Stimulated activated CD4-positive, alpha-beta T cell treated with anti-CD3 and anti-CD28 coated beads, Interleukin-15, amount 100 ng/mL, for 1 hour (primary cell): ENCODE results near the gene TTYH3.
"Not testable (repeated sequence)": the region's sequence is repeated elsewhere in the genome, so short reads cannot be mapped to it uniquely, and the experiment has no call there.

Experiments
- DNase-seq, 2 donors: peaks; one replicate each; pipeline ENCODE4 v3.0.0-alpha.2; 2020; ENCODE audit warnings: low read depth in 1 of 2, low spot score in 1 of 2

The TTYH3 gene, protein sequence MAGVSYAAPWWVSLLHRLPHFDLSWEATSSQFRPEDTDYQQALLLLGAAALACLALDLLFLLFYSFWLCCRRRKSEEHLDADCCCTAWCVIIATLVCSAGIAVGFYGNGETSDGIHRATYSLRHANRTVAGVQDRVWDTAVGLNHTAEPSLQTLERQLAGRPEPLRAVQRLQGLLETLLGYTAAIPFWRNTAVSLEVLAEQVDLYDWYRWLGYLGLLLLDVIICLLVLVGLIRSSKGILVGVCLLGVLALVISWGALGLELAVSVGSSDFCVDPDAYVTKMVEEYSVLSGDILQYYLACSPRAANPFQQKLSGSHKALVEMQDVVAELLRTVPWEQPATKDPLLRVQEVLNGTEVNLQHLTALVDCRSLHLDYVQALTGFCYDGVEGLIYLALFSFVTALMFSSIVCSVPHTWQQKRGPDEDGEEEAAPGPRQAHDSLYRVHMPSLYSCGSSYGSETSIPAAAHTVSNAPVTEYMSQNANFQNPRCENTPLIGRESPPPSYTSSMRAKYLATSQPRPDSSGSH

DNA sequence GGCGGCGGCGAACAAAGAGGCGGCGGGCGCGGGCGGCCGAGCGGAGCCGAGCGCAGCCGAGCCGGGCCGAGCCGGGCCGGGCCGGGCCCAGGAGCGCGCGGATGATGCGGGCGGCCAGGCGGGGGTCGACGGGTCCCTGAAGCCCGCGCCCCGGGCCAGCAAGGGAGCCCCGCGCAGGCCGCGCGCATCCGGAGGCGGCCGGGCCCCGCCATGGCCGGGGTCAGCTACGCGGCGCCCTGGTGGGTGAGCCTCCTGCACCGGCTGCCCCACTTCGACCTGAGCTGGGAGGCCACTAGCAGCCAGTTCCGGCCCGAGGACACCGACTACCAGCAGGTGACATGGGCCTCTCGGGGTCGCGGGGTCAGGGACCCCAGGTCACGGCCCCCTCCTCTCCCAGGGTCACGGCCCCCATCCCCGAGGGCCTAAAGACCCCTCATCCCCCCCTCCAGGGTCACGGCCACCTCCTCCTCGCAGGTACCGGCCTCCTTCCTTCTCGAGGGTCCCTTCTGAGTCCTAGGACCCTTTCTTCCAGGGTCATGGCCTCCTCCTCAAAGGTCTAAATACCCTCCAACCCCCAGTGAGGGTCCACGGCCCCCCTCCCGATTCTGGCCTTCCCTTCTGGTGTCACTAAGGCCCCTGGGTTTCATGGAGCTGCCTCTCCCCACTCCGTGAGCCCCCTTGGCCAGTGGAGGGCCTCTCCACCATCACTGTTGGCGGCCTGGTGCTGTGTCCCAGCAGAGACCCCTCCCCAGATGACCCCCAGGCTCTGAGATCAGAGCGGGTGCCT lies at the start of gene TTYH3:
Gene TTYH3 (plus strand): TSS at position 41 of the 787 bp plus-strand sequence. CDS start 170 bp downstream, at position 211.
- no peak for DNase-seq

DNA sequence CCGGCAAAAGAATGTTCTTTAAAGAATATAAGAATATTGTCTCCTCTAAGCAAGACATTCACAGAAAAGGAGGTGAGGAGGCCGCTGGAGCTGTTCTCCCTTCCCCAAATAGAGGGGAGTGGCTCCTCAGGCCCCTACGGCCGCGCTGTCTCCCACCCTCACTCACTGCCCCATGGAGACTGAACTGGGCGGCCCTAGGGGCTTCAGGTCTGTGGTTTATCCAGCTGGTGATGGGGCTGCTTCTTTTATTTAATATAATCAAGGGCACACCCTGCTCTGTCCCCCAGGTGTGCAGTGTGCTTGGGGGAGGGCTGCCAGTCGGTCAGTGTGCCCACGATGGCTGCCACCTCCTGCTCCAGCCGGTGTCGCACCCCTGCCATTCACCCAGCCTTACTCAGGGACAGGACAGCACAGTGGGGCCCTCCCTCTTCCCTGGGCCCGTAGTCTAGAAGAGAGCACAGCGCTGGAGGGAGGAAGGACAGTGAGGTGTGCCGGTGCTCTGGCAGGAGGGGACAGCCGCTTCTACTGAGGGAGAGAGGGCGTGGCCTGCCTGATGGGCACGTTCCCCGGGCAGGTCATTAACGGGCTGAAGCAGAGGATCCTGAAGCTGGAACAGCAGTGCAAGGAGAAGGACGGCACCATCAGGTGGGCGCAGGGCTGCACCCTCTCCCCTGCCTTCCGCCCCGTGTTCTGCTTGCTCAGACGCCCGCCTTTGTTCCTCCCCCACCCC lies 49.6 kb upstream of the TTYH3 start:
- no peak for DNase-seq

DNA sequence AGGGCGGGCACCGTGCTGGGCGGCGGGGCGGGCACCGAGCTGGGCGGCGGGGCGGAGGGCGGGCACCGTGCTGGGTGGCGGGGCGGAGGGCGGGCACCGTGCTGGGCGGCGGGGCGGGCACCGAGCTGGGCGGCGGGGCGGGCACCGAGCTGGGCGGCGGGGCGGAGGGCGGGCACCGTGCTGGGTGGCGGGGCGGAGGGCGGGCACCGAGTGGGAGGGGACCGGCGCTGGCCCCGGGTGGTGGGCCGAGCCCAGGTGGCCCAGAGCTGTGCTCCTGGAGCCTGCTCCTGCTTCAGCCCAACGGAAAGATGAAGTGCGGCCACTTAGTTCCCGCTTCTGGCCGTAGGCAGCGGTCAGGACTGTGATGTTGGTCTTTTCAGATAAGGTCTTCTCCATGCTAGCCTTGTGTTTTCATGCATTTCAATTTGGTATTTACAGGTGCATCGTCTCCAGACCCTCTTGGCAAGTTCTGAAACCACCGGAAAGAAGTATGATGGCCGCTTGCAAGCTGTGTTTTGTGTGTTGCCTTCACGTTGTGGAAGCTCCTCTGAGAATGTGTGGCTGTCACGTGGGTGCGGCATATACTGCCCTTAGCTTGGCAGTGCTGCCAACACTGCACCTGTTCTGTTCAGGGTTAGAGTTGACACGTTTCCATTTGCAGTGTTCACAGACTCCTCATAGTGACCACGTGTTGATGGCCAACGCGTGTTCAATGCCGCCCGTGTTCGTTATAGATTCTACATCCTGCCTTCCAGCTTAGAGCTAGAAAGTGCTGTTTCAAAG lies 47.8 kb upstream of the TTYH3 start:
- no peak for DNase-seq

DNA sequence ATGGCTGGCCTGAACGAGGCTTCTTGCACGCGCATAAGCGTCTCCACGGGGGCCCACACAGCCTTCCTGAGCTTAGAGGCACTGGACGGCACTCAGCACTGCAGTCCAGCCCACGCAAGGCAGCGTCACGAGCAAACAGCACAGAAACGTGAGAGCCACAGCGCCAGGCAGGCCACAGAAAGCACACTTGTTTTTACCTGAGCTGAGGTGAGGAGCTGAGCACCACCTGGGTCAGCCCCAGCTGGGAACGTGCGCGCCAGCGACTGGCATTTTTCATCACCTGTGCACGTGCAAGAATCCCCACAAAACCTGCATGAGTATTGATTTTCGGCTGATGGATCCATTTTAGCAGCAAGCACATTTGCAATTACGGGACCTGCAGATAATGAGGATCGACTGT lies 46.3 kb upstream of the TTYH3 start:
- no peak for DNase-seq

DNA sequence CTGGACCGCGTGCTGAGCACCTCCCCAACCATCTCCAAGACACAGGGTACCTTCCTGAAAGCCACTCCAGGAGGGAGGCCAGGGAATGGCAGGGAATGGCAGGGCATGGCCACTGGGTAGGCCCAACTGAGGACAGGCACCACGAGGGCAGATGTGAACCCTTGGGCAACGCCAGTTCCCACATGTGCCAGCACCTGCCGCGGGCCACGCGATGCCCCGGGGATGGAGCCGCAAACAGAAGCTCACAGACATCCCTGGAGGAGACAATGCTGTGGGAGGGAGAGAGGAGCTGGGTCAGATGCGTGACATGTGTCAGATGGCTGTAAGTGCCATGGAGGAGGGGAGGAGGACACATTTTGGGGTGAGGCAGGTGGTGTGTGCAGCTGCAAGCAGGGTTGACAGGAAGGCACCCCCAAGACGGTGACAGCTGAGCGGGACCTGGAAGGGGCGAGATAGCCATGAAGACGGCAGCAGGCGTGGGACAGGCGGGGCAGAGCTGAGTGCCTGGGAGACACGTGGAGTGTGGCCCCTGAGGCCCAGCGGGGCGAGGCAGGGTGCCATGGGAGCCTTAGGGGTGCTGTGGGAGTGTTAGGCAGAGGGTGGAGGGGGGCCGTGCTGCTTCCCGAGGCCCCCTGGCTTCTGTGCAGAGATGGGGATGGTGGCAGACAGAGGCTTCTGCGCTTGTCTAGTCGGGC lies 45.3 kb upstream of the TTYH3 start:
- no peak for DNase-seq

DNA sequence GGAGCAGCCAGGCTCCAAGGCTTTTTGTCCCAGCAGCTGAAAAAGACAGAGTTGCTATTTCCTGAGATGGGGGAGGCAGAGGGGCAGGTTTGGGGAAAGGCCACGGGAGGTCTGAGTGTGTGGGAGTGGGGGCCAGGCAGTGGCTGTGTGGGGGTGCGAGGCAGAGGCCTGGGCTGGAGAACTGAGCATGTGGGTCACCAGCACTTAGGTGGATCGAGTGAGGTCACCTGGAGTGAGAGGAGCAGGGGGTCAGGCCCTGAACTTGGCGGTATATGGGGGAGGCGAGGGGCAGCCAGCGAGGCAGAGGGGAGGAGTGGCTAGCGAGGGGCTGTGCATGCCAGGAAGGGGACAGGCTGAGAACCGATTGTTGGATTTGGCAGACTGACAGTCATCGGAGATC lies 44.7 kb upstream of the TTYH3 start:
- no peak for DNase-seq

DNA sequence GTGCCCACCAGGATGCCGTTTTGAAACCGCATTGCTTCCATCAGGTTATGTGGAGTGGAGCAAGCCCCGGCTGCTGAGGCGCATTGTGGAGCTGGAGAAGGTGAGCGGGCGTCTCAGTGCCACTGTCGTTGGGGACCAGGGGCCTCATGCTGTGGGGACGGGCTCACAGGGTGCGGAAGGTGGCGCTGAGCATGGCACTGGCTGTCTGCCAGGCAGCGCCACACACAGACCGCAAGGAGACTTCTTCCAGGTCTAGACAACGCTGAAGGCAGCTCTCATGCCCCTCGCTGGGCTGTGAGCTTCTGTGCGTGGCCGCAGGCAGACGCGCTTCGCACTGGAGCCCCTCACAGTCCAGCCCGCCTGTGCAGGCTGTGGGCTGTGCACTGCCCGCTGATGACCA lies 44.0 kb upstream of the TTYH3 start:
- DNase-seq, result no peak

DNA sequence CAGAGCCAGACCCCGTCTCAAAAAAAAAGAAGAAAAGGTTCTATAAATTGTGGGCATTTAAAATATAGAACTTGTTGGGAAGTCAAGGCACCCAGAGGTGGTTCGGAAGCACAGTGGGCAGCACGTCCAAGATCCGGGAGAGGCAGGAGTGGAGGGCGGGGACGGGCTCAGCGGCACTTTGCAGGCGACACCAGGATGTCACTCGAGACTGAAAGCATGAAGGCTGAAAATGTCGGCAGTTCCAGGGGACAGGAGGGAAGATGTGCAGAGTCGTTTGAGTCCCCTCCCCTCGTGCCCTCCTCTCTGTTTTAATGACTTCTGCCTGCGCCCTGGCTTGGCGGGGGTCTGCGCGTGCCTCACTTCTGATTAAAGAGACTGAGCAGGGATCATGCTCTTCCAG lies 42.4 kb upstream of the TTYH3 start:
- DNase-seq, result no peak

DNA sequence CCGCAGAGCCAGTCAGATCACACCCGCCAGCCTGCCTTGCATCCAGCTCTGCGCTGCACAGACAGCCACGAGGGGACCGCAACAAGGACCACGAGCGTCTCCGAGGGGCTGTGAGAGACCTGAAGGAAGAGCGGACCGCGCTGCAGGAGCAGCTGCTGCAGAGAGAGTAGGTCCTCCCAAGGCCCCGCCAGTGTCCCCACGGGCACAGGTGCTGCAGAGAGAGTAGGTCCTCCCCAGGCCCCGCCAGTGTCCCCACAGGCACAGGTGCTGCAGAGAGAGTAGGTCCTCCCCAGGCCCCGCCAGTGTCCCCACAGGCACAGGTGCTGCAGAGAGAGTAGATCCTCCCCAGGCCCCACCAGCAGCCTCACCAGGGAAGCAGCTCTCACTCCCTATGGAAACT lies 41.8 kb upstream of the TTYH3 start:
- not testable (repeated sequence) for DNase-seq

DNA sequence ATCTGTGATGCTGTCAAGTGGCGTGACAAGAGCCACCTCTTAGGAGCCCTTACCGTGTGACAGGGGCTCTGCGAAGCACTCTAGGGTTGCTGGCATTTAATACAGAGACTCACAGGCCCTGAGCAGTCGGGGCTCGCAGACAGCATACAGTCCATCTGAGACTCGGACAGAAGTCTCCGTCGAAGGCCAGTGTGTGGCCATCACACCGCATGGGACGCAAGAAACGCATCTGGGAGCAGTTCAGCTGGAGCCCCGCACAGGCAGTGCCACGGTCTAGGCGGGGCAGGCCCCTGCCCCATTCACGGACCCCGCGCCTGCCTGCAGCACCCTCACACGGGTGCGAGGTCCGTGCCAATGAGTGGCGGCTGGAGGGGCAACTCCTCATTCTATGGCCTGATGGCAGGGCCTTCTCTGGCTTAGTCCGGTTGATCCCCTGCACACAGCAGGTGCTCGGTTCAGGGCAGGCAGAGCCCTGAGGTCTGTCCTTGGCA lies 39.4 kb upstream of the TTYH3 start:
- DNase-seq, result no peak

DNA sequence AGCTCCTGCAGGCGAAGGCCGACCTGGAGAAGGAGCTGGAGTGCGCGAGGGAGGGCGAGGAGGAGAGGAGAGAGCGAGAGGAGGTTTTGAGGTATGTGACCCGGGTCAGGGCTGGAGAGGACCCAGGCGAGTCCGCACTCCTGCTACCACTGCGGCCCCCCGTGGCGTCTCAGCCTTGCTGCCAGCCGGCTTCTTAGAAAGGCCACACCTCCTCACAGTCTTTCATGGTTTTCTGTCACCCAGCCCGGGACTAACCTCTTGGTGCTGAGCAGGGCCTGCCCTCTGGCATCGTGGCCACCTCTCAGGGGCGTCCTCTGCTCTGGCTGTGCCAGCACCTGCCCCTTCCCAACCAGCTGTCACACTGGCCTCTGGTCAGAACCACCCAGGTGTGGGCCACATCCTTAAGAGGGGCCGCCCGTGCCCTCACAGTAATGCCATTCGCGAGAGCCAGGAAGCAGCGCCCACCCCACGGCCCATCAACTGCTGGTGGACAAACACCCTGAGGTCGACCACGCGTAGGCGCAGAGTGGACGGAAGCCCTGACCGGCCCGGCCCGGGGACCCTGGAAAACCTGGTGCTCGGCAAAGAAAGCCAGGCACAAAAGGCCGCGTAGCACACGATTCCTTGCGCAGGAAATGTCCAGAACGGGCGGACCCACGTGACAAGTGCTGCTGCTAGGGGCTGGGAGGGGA lies 38.6 kb upstream of the TTYH3 start:
- no peak for DNase-seq

DNA sequence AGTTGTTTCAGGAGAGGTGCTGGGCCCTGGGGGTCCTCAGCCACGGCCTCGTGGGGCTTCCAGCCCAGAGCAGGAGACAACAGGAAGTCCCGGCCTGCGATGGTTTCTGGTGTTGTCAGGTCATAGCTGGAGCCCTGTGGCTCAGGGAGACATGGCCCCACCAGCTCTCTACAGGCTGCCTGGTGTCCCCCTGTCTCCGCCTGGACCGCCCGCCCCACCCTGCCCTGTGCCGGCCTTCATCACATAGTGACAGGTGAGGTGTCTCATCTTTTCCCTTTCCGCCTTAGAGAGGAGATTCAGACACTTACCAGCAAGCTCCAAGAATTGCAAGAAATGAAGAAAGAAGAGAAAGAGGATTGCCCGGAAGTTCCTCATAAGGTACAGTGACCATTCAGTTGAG lies 37.2 kb upstream of the TTYH3 start:
- DNase-seq, result no peak

DNA sequence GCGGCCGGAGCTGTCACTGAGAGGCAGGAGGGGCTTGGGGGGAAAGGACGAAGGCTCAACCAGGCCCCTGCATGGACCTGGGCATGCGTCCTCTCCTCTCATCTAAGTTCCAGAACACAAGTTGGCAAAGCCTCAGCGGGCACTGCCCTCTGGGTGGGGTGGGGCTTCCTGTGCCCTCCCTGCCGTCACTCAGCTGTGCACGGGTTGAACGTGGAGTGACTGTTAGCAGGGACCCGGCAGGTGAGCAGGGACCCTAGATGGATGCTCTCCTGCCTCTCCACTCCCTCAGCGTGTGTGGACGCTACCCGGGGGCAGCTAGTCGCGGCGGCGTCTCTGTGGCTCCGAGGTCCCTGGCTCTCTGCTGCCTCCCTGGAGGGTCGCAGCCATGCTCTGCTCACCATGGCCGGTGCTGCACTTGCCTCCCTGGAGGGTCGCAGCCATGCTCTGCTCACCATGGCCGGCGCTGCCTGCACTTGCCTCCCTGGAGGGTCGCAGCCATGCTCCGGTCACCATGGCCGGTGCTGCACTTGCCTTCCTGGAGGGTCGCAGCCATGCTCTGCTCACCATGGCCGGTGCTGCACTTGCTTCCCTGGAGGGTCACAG lies 36.4 kb upstream of the TTYH3 start:
- no peak for DNase-seq

DNA sequence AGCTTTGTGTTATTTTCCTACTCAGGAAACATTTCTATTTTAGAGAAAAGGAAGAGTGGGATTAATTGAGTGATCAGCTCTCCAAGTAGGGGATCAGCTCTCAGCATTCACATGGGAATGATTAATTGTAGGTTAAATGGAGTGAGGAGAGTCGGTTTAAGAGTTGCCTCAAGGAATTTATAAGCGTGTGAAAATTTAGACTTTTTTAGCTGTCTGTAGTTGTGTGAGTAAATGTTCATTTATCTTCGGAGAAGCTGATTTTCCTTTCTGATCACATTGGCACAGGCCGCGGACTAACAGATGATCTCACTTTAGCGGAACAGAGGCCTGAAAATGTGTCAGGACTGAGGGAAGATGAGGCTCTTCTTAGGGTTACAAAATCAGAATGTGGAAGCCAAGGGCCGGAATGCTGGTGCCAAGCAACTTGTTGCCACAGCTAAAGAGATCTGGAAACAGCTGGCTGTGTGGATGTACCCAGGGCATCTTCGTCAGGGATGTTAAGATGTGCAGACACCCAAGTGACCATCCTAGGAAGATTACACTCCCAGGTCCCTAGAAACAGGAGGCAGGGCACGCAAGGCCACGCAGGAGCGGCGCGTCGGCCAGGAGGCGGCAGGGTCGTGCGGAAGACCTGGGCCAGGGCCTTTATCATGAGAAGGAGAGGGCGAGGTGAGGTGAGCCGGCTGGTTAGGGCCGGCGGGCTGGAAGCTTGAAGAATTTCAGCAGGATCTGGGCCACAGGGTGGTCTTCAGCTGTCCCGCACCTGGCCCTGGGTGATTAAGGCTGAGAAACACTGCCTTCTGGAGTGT lies 35.1 kb upstream of the TTYH3 start:
- DNase-seq, result no peak

DNA sequence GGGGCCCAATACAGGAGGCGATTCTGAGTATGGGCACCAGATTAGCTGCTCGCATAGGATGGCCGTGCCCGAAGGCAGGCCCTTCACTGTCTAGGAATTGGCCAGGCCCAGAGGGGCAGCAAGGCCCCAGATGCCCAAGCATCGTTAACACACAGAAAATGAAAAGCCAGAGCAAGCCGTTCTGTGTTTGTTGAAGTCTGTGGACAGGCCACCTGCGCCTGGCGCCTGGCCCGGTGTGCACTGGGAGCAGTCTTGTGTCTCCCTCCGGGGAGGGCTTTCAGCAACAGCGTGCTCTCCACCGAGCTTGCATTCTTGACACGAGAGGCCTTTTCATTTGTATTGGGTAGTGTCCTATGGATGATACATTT lies 34.5 kb upstream of the TTYH3 start:
- no peak for DNase-seq

DNA sequence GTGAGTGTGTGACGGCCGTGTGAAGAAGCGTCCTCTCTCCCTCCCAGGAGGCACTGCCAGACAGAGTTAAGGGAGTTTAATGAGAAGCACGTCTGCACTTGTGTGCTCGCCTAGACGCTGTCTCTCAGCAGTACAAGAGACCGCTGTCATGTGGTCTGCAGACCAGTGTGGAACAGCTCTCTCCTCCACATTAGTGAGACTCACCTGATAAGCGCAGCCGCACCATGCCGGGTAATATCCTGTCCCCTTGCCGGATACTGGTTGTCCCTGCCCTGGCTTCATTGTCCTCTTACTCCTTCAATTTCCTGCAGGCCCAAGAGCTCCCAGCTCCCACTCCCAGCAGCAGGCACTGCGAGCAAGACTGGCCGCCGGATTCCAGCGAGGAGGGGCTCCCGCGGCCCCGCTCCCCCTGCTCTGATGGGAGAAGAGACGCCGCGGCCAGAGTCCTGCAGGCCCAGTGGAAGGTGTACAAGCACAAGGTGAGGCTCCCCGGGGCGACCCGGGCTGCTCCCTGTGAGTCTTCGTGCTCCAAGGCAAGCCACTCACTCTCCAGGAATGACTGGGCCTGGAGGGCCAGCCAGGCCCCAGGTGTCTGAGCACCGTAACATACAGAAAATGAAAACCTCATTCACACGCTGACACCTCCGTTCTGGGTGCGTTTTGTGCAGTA lies 33.5 kb upstream of the TTYH3 start:
- DNase-seq, result no peak

DNA sequence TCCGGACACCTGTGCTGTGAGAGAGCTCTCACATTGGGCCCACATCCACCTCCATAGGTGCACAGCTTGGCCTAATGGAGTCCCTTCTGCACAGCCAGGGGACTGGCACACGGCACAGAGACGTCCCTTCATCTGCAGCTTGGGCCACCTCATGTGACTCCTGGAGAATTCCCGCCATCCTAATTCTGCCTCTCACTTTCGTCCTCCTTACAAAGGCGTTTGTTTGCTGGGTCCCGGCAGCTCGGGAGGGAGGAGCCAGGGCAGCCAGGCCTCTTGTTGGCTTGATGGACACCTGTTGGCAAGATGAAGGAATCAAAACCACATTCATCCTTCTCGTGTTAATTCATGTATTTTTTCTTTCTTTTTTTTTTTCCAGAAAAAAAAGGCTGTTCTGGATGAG lies 30.7 kb upstream of the TTYH3 start:
- no peak for DNase-seq

DNA sequence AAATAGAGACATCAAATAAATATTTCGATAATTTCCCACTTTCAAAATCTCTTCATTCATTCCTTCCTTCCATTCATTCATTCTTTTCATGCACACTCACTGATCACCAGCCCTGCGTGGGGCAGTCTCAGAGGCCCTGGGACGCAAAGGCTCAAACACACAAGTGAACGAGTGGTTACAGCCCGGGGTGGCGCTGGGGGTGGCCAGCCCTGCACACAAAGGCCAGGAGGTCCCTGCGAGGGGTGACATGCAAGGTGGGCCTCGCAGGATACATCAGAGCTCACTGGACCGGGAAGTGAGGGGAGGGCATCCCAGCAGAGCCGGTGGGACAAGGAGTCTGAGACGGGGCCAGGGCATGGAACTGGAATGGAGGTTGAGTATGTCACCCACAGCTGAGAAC lies 29.9 kb upstream of the TTYH3 start:
- no peak for DNase-seq
